ENCODE measurements around the gene ARFRP1.

DNA sequence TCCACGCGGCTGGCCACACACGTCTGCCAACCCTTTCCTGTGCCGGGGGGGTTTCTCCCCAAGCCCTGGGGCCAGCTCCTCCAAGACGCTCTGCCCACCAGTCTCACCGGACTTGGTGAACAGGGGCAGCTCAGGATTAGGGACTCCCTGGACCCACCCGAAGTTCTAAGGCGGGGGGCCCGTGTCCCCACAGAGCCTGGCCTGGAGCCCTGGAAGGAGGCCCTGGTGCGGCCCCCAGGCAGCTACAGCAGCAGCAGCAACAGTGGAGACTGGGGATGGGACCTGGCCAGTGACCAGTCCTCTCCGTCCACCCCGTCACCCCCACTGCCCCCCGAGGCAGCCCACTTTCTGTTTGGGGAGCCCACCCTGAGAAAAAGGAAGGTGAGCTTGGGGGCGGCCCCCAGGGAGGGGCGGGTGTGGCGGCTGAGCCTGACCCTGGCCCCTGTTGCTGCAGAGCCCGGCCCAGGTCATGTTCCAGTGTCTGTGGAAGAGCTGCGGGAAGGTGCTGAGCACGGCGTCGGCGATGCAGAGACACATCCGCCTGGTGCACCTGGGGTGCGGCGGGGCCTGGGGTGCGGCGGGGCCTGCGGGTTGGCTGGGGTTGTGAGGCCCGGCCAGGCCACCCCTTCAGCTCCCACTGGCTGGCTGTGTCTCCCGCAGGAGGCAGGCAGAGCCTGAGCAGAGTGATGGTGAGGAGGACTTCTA, 34.1 kb upstream of the ARFRP1 start:
- TF ChIP-seq, protein P1, sequence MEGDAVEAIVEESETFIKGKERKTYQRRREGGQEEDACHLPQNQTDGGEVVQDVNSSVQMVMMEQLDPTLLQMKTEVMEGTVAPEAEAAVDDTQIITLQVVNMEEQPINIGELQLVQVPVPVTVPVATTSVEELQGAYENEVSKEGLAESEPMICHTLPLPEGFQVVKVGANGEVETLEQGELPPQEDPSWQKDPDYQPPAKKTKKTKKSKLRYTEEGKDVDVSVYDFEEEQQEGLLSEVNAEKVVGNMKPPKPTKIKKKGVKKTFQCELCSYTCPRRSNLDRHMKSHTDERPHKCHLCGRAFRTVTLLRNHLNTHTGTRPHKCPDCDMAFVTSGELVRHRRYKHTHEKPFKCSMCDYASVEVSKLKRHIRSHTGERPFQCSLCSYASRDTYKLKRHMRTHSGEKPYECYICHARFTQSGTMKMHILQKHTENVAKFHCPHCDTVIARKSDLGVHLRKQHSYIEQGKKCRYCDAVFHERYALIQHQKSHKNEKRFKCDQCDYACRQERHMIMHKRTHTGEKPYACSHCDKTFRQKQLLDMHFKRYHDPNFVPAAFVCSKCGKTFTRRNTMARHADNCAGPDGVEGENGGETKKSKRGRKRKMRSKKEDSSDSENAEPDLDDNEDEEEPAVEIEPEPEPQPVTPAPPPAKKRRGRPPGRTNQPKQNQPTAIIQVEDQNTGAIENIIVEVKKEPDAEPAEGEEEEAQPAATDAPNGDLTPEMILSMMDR (conservative IDR thresholded peaks at IDR 0.05; ENCODE audit: low read depth in 2 of 2), result no peak
- TF ChIP-seq POLR2AphosphoS5 (IDR thresholded peaks at IDR 0.05; ENCODE audit: low read depth) (no peak), EZH2 (IDR thresholded peaks at IDR 0.05; ENCODE audit: low read depth, unreplicated experiment) (no peak), EZH2phosphoT487 (IDR thresholded peaks at IDR 0.05; ENCODE audit: unreplicated experiment) (no peak), ZNF331 (CRISPR knock-in tag; IDR thresholded peaks at IDR 0.05; ENCODE audit: low read depth) (no peak), CREB1 (CRISPR knock-in tag; IDR thresholded peaks at IDR 0.05; ENCODE audit: low read depth) (no peak), STAT1 (IDR thresholded peaks at IDR 0.05; ENCODE audit: unreplicated experiment) (no peak), NANOG (IDR thresholded peaks at IDR 0.05; ENCODE audit: borderline replicate concordance) (no peak), JUNB (IDR thresholded peaks at IDR 0.05; ENCODE audit: unreplicated experiment) (no peak), ZNF114 (CRISPR knock-in tag; IDR thresholded peaks at IDR 0.05) (no peak)
- TF ChIP-seq, protein P2, sequence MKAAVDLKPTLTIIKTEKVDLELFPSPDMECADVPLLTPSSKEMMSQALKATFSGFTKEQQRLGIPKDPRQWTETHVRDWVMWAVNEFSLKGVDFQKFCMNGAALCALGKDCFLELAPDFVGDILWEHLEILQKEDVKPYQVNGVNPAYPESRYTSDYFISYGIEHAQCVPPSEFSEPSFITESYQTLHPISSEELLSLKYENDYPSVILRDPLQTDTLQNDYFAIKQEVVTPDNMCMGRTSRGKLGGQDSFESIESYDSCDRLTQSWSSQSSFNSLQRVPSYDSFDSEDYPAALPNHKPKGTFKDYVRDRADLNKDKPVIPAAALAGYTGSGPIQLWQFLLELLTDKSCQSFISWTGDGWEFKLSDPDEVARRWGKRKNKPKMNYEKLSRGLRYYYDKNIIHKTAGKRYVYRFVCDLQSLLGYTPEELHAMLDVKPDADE (IDR thresholded peaks at IDR 0.05), result no peak
- TF ChIP-seq, protein P3, sequence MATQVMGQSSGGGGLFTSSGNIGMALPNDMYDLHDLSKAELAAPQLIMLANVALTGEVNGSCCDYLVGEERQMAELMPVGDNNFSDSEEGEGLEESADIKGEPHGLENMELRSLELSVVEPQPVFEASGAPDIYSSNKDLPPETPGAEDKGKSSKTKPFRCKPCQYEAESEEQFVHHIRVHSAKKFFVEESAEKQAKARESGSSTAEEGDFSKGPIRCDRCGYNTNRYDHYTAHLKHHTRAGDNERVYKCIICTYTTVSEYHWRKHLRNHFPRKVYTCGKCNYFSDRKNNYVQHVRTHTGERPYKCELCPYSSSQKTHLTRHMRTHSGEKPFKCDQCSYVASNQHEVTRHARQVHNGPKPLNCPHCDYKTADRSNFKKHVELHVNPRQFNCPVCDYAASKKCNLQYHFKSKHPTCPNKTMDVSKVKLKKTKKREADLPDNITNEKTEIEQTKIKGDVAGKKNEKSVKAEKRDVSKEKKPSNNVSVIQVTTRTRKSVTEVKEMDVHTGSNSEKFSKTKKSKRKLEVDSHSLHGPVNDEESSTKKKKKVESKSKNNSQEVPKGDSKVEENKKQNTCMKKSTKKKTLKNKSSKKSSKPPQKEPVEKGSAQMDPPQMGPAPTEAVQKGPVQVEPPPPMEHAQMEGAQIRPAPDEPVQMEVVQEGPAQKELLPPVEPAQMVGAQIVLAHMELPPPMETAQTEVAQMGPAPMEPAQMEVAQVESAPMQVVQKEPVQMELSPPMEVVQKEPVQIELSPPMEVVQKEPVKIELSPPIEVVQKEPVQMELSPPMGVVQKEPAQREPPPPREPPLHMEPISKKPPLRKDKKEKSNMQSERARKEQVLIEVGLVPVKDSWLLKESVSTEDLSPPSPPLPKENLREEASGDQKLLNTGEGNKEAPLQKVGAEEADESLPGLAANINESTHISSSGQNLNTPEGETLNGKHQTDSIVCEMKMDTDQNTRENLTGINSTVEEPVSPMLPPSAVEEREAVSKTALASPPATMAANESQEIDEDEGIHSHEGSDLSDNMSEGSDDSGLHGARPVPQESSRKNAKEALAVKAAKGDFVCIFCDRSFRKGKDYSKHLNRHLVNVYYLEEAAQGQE (IDR thresholded peaks at IDR 0.05; ENCODE audit: unreplicated experiment), result no peak
- TF ChIP-seq, protein P4, sequence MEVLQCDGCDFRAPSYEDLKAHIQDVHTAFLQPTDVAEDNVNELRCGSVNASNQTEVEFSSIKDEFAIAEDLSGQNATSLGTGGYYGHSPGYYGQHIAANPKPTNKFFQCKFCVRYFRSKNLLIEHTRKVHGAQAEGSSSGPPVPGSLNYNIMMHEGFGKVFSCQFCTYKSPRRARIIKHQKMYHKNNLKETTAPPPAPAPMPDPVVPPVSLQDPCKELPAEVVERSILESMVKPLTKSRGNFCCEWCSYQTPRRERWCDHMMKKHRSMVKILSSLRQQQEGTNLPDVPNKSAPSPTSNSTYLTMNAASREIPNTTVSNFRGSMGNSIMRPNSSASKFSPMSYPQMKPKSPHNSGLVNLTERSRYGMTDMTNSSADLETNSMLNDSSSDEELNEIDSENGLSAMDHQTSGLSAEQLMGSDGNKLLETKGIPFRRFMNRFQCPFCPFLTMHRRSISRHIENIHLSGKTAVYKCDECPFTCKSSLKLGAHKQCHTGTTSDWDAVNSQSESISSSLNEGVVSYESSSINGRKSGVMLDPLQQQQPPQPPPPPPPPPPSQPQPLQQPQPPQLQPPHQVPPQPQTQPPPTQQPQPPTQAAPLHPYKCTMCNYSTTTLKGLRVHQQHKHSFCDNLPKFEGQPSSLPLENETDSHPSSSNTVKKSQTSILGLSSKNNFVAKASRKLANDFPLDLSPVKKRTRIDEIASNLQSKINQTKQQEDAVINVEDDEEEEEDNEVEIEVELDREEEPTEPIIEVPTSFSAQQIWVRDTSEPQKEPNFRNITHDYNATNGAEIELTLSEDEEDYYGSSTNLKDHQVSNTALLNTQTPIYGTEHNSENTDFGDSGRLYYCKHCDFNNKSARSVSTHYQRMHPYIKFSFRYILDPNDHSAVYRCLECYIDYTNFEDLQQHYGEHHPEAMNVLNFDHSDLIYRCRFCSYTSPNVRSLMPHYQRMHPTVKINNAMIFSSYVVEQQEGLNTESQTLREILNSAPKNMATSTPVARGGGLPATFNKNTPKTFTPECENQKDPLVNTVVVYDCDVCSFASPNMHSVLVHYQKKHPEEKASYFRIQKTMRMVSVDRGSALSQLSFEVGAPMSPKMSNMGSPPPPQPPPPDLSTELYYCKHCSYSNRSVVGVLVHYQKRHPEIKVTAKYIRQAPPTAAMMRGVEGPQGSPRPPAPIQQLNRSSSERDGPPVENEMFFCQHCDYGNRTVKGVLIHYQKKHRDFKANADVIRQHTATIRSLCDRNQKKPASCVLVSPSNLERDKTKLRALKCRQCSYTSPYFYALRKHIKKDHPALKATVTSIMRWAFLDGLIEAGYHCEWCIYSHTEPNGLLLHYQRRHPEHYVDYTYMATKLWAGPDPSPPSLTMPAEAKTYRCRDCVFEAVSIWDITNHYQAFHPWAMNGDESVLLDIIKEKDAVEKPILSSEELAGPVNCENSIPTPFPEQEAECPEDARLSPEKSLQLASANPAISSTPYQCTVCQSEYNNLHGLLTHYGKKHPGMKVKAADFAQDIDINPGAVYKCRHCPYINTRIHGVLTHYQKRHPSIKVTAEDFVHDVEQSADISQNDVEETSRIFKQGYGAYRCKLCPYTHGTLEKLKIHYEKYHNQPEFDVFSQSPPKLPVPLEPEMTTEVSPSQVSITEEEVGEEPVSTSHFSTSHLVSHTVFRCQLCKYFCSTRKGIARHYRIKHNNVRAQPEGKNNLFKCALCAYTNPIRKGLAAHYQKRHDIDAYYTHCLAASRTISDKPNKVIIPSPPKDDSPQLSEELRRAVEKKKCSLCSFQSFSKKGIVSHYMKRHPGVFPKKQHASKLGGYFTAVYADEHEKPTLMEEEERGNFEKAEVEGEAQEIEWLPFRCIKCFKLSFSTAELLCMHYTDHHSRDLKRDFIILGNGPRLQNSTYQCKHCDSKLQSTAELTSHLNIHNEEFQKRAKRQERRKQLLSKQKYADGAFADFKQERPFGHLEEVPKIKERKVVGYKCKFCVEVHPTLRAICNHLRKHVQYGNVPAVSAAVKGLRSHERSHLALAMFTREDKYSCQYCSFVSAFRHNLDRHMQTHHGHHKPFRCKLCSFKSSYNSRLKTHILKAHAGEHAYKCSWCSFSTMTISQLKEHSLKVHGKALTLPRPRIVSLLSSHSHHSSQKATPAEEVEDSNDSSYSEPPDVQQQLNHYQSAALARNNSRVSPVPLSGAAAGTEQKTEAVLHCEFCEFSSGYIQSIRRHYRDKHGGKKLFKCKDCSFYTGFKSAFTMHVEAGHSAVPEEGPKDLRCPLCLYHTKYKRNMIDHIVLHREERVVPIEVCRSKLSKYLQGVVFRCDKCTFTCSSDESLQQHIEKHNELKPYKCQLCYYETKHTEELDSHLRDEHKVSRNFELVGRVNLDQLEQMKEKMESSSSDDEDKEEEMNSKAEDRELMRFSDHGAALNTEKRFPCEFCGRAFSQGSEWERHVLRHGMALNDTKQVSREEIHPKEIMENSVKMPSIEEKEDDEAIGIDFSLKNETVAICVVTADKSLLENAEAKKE (CRISPR knock-in tag; IDR thresholded peaks at IDR 0.05), result no peak
